HCT116 (cell line): ENCODE measurements around the gene EHD4. TPM values are rescaled to one million over a fixed set of nuclear protein-coding genes. Genes with fewer than 3 reads are reported as not detected.

Experiments used
- ATAC-seq: fragments of 200-7000 bp; cut with Tn5 transposase; 2 replicates; pipeline ENCODE4 v1.9.1; 2020; ENCODE audit warnings: mild to moderate bottlenecking, moderate library complexity
- BruUV-seq: library from RNA; stranded (reverse); fragments of 400-500 nt; replicated peaks from 2 replicates; lab custom pipeline; 2021; lab: Mats Ljungman, UMichigan
- CTCF ChIA-PET: fragments of 300-600 bp; sonication (Branson Sonifier 250); formaldehyde crosslinking; loops from one replicate; lab custom pipeline; 2021; ENCODE audit warnings: antibody characterized with exemption; lab: Charles Lee
- POLR2A ChIA-PET: fragments of 300-600, 350-600 bp; sonication (Branson Sonifier 250); formaldehyde crosslinking; loops from one replicate; lab custom pipeline; 2021; ENCODE audit warnings: antibody characterized with exemption; lab: Charles Lee
- RAD21 ChIA-PET, 2 experiments: fragments of 300-600 bp; sonication (Branson Sonifier 250); formaldehyde crosslinking; loops; one replicate each; lab custom pipeline; 2023; ENCODE audit warnings: low total read pairs in 2 of 2; ENCODE audit not compliant: uncharacterized antibody in 2 of 2, unreplicated experiment in 2 of 2, low non-redundant PET in 1 of 2; lab: Charles Lee
- DNase-seq: peaks from one replicate; pipeline ENCODE4 v3.0.0-alpha.2; 2010; ENCODE audit warnings: low read depth, low spot score
- H2AFZ ChIP-seq: fragments of 200-600 bp; shearing (Covaris generic), sonication (generic); 2 replicates; pipeline ENCODE4 v1.6.1; 2017; ENCODE audit warnings: low read depth, mixed run types, mixed read lengths, antibody characterized with exemption, low read length; ENCODE audit not compliant: poor library complexity, severe bottlenecking
- H3K27ac ChIP-seq: 2 replicates; pipeline ENCODE4 v1.5.1; 2012; ENCODE audit warnings: low read depth, low read length
- H3K27me3 ChIP-seq: fragments of 200-600 bp; sonication (generic); 2 replicates; pipeline ENCODE4 v1.6.1; 2016; ENCODE audit warnings: mixed run types, low read length, mixed read lengths; ENCODE audit not compliant: insufficient read depth
- H3K36me3 ChIP-seq, 2 experiments: fragments of 200-500 bp in 1 of 2; fragments of 200-600 bp in 1 of 2; sonication (Bioruptor generic) in 1 of 2; sonication (generic) in 1 of 2; 2 replicates each; pipeline versions ENCODE4 v1.5.1 to v1.6.1; 2014 to 2016; ENCODE audit warnings: low read length in 2 of 2, inconsistent platforms in 1 of 2, mixed read lengths in 1 of 2, mixed run types in 1 of 2; ENCODE audit not compliant: insufficient read depth in 2 of 2, control insufficient read depth in 1 of 2
- H3K4me1 ChIP-seq, 2 experiments: fragments of 200-600 bp in 1 of 2; sonication (generic) in 1 of 2; 2 replicates each; pipeline versions ENCODE4 v1.5.1 to v1.6.1; 2012 to 2017; ENCODE audit warnings: low read length in 2 of 2, inconsistent platforms in 1 of 2, mild to moderate bottlenecking in 1 of 2, mixed read lengths in 1 of 2, mixed run types in 1 of 2, moderate library complexity in 1 of 2; ENCODE audit not compliant: insufficient read depth in 2 of 2, control insufficient read depth in 1 of 2
- H3K4me2 ChIP-seq: fragments of 200-600 bp; sonication (generic); 2 replicates; pipeline ENCODE4 v1.6.1; 2017; ENCODE audit warnings: mixed run types, low read length, mixed read lengths
- H3K4me3 ChIP-seq, 2 experiments: fragments of 200-600 bp in 1 of 2; sonication (generic) in 1 of 2; replicated peaks in 1 of 2; 2 replicates each; pipeline ENCODE4 v1.5.1; 2011 to 2016; ENCODE audit warnings: low read length in 2 of 2, control low read depth in 1 of 2, low read depth in 1 of 2, mild to moderate bottlenecking in 1 of 2, mixed read lengths in 1 of 2, mixed run types in 1 of 2
- H3K79me2 ChIP-seq: fragments of 200-600 bp; sonication (generic); 2 replicates; pipeline ENCODE4 v1.6.1; 2017; ENCODE audit warnings: mild to moderate bottlenecking, mixed run types, low read length, moderate library complexity, mixed read lengths; ENCODE audit not compliant: insufficient read depth
- H3K9ac ChIP-seq: fragments of 200-600 bp; sonication (generic); 2 replicates; pipeline ENCODE4 v1.6.1; 2016; ENCODE audit warnings: low read length, mixed read lengths
- H3K9me2 ChIP-seq: fragments of 200-600 bp; sonication (generic), shearing (Covaris generic); 2 replicates; pipeline ENCODE4 v1.6.1; 2017; ENCODE audit warnings: mixed run types, mild to moderate bottlenecking, moderate library complexity; ENCODE audit not compliant: insufficient read depth
- H3K9me3 ChIP-seq, 2 experiments: fragments of 200-500 bp in 1 of 2; fragments of 200-600 bp in 1 of 2; sonication (Bioruptor generic) in 1 of 2; sonication (generic) in 1 of 2; 2 replicates each; pipeline ENCODE4 v1.6.1; 2014 to 2017; ENCODE audit warnings: low read length in 2 of 2, mixed read lengths in 2 of 2, inconsistent platforms in 1 of 2, low read depth in 1 of 2, mild to moderate bottlenecking in 1 of 2, mixed run types in 1 of 2, moderate library complexity in 1 of 2; ENCODE audit not compliant: control insufficient read depth in 1 of 2, insufficient read depth in 1 of 2
- H4K20me1 ChIP-seq: fragments of 200-600 bp; sonication (generic), shearing (Covaris generic); 2 replicates; pipeline ENCODE4 v1.6.1; 2017; ENCODE audit warnings: mixed run types, mild to moderate bottlenecking, moderate library complexity; ENCODE audit not compliant: insufficient read depth
- ATF3 ChIP-seq: IDR thresholded peaks from 2 replicates; pipeline ENCODE4 v1.6.1; 2012
- CEBPB ChIP-seq: IDR thresholded peaks from 2 replicates; pipeline ENCODE4 v1.6.1; 2012; ENCODE audit warnings: low read depth
- CTCF ChIP-seq, 3 experiments: fragments of 200-600 bp in 1 of 3; sonication (generic) in 1 of 3; IDR thresholded peaks in 2 of 3; conservative IDR thresholded peaks in 1 of 3; 2 replicates each; pipeline ENCODE4 v1.5.1; 2012 to 2017; ENCODE audit warnings: low read depth in 2 of 3, low read length in 2 of 3, antibody characterized with exemption in 1 of 3, borderline replicate concordance in 1 of 3, control low read depth in 1 of 3, mild to moderate bottlenecking in 1 of 3, mixed read lengths in 1 of 3, mixed run types in 1 of 3, moderate library complexity in 1 of 3; ENCODE audit not compliant: insufficient read depth in 1 of 3
- ELF1 ChIP-seq: IDR thresholded peaks from 2 replicates; pipeline ENCODE4 v1.6.1; 2012; ENCODE audit warnings: low read depth, borderline replicate concordance
- EZH2 ChIP-seq: fragments of 200-600 bp; sonication (generic); IDR thresholded peaks from 2 replicates; pipeline ENCODE4 v1.6.1; 2017; ENCODE audit warnings: antibody characterized with exemption, mixed run types
- EZH2phosphoT487 ChIP-seq: fragments of 200-600 bp; IDR thresholded peaks from 2 replicates; pipeline ENCODE4 v1.6.1; 2018; ENCODE audit warnings: antibody characterized with exemption, borderline replicate concordance
- FOSL1 ChIP-seq: IDR thresholded peaks from 2 replicates; pipeline ENCODE4 v1.6.1; 2012; ENCODE audit warnings: low read depth
- SP1 ChIP-seq: IDR thresholded peaks from 2 replicates; pipeline ENCODE4 v1.6.1; 2012; ENCODE audit warnings: low read depth
- TCF7L2 ChIP-seq: IDR thresholded peaks from 2 replicates; pipeline ENCODE4 v1.7.0; 2011; ENCODE audit warnings: borderline replicate concordance, inconsistent platforms; ENCODE audit not compliant: insufficient read depth, insufficient read length; ENCODE audit errors: extremely low read depth
- intact Hi-C: fragments of 100-400 bp; cut with micrococcal nuclease; formaldehyde crosslinking; loops from 2 replicates; pipeline ENCODE4 v1.10.0; 2022
- total RNA-seq: library from RNA; stranded (reverse); gene quantifications from one replicate; pipeline ENCODE4 v1.2.1, GENCODE V29; 2021; ENCODE audit not compliant: unreplicated experiment

The EHD4 gene
- total RNA-seq, 1 experiment from 2014 or later, result 28.0 TPM

- H3K4me2 ChIP-seq, result no peak overlapping the region
Observed at GRCh38 chr15:41908736-41909461, 63.5 kb downstream of the EHD4 start.

More at GRCh38 chr15:41908736-41909461, 63.5 kb downstream of the EHD4 start:
- Histone ChIP-seq H3K4me1 (no peaks in the 10 kb centered on the region), H3K9ac (no peak overlapping the region), H3K4me3 (no peak overlapping the region), H3K9me2 (no peaks in the 10 kb centered on the region), H3K79me2 (0 out of 2 replicates have a peak, but pooled peaks cover under 1% of the 10 kb centered on the region), H3K27ac (no peak overlapping the region), H3K27me3 (no peaks in the 10 kb centered on the region), H2AFZ (no peak overlapping the region), H3K9me3 (no peaks in the 10 kb centered on the region), H3K36me3 (peaks cover 8 to 14% of the 10 kb centered on the region in 2 experiments; a peak in 2 of 4 replicates), H4K20me1 (no peaks in the 10 kb centered on the region)
- intact Hi-C loops, result loop anchor here (10.0 kb wide), 1 partner anchor 304 kb away; no protein-coding TSS in a partner anchor
- POLR2A ChIA-PET, result no interaction called here
- RAD21 ChIA-PET, result no interaction called here
- ATAC-seq (no peak), DNase-seq (no peak)
- TF ChIP-seq EZH2phosphoT487 (no peak), ELF1 (no peak), FOSL1 (no peak), CTCF (IDR thresholded peaks at IDR 0.05 in 2 of 3, conservative IDR thresholded peaks at IDR 0.05 in 1 of 3; ENCODE audit: borderline replicate concordance in 1 of 3, insufficient read depth in 1 of 3, low read depth in 2 of 3, low read length in 2 of 3) (no peak), CEBPB (no peak), EZH2 (no peak), TCF7L2 (no peak), ATF3 (no peak), SP1 (no peak)
- no TSS peak for BruUV-seq
- CTCF ChIA-PET, result no interaction called here
